ENCODE measurements around the gene USP13. TPM values are rescaled to one million over a fixed set of nuclear protein-coding genes. Genes with fewer than 3 reads are reported as not detected.

The USP13 gene
- total and polyA plus RNA-seq, 2 of the 13 experiments (the other 11 are each of a cell fraction or from before 2014, with no cell fraction given): 15.9 to 36.7 TPM

DNA sequence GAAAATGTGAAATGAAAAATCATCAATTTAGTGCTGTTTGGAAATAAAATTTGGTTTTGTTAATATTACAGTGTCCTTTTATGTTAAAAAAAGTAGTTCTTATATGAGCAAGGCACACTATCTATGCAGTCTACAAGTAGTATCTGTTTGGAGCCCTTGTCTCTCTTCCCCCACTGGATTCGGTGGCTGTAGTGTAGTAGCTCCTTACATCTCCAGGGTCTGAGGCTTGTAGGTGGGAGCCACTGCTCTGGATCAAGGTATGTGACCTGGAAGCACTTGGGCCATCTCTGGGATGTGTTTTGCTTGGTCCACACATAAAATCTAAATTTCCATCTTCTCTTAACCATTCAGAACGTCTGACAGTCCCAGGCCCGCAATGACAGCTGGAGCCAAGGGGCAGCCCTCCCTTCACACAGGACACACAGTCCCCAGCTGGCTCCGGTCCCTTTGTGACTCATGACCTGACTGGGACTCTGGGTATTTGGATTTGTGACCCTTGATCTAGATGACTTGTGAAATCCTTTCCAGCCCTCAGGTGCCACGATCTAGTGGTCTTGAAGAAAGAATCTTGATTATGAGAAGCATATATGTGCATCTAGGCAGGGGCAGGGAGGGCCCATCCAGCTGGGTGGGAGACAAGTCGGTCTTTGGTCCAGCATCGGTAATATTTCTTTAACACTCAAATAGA is 80.0 kb downstream of the USP13 start (continued):
- TF ChIP-seq, protein P1, sequence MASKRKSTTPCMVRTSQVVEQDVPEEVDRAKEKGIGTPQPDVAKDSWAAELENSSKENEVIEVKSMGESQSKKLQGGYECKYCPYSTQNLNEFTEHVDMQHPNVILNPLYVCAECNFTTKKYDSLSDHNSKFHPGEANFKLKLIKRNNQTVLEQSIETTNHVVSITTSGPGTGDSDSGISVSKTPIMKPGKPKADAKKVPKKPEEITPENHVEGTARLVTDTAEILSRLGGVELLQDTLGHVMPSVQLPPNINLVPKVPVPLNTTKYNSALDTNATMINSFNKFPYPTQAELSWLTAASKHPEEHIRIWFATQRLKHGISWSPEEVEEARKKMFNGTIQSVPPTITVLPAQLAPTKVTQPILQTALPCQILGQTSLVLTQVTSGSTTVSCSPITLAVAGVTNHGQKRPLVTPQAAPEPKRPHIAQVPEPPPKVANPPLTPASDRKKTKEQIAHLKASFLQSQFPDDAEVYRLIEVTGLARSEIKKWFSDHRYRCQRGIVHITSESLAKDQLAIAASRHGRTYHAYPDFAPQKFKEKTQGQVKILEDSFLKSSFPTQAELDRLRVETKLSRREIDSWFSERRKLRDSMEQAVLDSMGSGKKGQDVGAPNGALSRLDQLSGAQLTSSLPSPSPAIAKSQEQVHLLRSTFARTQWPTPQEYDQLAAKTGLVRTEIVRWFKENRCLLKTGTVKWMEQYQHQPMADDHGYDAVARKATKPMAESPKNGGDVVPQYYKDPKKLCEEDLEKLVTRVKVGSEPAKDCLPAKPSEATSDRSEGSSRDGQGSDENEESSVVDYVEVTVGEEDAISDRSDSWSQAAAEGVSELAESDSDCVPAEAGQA (IDR thresholded peaks at IDR 0.05; ENCODE audit: low read depth): no peak
- TF ChIP-seq, protein P1 (CRISPR knock-in tag; IDR thresholded peaks at IDR 0.05; ENCODE audit: borderline replicate concordance): no peak
- no peak for TF ChIP-seq ZNF407 (CRISPR knock-in tag; IDR thresholded peaks at IDR 0.05; ENCODE audit: not compliant biosample characterization)
- no peak for TF ChIP-seq ZNF747 (CRISPR knock-in tag; IDR thresholded peaks at IDR 0.05; ENCODE audit: borderline replicate concordance)
- TF ChIP-seq FOXP1 (IDR thresholded peaks at IDR 0.05): no peak
- 0 out of 2 replicates have a peak, but pooled peaks have one; percentile 23 for TF ChIP-seq FOXP1 (CRISPR knock-in tag; IDR thresholded peaks at IDR 0.05)
- peak; percentile 71; the same call in 1 of the 2 replicates for TF ChIP-seq TCF7 (IDR thresholded peaks at IDR 0.05; ENCODE audit: low read depth)
- TF ChIP-seq, protein P2, sequence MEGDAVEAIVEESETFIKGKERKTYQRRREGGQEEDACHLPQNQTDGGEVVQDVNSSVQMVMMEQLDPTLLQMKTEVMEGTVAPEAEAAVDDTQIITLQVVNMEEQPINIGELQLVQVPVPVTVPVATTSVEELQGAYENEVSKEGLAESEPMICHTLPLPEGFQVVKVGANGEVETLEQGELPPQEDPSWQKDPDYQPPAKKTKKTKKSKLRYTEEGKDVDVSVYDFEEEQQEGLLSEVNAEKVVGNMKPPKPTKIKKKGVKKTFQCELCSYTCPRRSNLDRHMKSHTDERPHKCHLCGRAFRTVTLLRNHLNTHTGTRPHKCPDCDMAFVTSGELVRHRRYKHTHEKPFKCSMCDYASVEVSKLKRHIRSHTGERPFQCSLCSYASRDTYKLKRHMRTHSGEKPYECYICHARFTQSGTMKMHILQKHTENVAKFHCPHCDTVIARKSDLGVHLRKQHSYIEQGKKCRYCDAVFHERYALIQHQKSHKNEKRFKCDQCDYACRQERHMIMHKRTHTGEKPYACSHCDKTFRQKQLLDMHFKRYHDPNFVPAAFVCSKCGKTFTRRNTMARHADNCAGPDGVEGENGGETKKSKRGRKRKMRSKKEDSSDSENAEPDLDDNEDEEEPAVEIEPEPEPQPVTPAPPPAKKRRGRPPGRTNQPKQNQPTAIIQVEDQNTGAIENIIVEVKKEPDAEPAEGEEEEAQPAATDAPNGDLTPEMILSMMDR (CRISPR knock-in tag; IDR thresholded peaks at IDR 0.05): no peak
- no peak for TF ChIP-seq ZNF709 (CRISPR knock-in tag; IDR thresholded peaks at IDR 0.05)
- no peak for TF ChIP-seq CBX5 (CRISPR knock-in tag; IDR thresholded peaks at IDR 0.05; ENCODE audit: borderline replicate concordance)
- TF ChIP-seq ASH2L (IDR thresholded peaks at IDR 0.05; ENCODE audit: insufficient read length, low read depth, low read length): no peak
- no peak for TF ChIP-seq HOXA9 (CRISPR knock-in tag; IDR thresholded peaks at IDR 0.05; ENCODE audit: borderline replicate concordance)
- TF ChIP-seq KLF13 (CRISPR knock-in tag; IDR thresholded peaks at IDR 0.05): no peak
- TF ChIP-seq ZFX (CRISPR knock-in tag; IDR thresholded peaks at IDR 0.05; ENCODE audit: low read depth): no peak

Data from HepG2 (cell line).